ENCODE results near the gene CLDN20. TPM values are rescaled to one million over a fixed set of nuclear protein-coding genes. Genes with fewer than 3 reads are reported as not detected.

CLDN20 gene
- polyA plus RNA-seq, 1 experiment = not detected

DNA sequence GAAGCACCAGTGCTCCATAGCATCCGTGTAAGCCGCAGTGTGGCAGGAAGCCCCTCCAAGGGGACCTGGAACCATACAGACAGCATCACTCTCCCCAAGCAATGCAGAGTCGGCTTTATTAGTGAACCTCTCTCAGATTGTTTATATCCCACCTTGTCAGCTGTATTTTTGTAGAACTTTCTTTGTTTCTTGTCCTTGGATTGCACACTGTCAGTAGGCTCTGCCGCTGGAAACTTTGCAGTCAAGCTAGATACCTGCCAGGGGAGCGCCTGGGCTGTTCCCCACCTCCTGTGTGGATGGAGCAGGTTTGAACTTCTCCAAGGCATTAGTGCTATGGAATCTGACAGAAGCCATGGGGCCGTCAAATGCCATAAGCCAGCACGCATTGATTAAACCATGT lies 18.6 kb upstream of the CLDN20 start:
- H3K27me3 ChIP-seq (ENCODE audit: control insufficient read depth, insufficient read depth, low read length) = no peaks in the 10 kb centered on the region
- no peak overlapping the region for H3K4me3 ChIP-seq (ENCODE audit: low read depth, low read length)
- TF ChIP-seq CTCF (IDR thresholded peaks at IDR 0.05; ENCODE audit: insufficient read depth, low read depth, low read length) = no peak
- CTCF ChIA-PET = interaction anchor here (0.8 to 2.2 kb wide), 5 partner anchors 8 to 570 kb away, joined by 3 to 6 read pairs (median 3); no protein-coding TSS in a partner anchor
- POLR2A ChIA-PET = interaction anchor here (1.0 kb wide), 1 partner anchor 56 kb away, joined by 4 read pairs; no protein-coding TSS in a partner anchor
- DNase-seq (ENCODE audit: low read depth) = no peak
- no peaks in the 10 kb centered on the region for H3K36me3 ChIP-seq (ENCODE audit: control insufficient read depth, insufficient read depth, low read length)

DNA sequence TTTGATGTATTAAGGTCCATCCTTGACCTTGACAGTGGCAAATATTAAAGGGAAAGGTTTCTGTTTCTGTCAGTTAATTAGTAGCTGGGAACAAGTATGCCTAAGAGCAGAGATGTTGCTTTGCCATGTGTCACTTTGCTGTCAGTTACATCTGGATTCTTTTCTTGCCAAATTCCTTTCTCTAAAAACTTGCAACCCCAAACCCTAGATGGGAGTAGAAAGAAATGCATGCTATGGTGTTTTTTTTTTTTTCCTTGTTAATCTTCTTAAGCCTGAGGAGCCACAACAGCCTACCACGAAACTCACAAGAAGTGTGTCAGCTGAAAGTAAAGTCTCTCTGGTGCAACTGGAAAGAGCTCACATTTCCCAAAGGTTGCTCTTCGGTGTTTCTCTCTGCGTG lies 18.0 kb upstream of the CLDN20 start:
- CTCF ChIA-PET = interaction anchor here (0.8 to 3.5 kb wide), 8 partner anchors 9 to 570 kb away, joined by 3 to 79 read pairs (median 4); no protein-coding TSS in a partner anchor
- no peak for DNase-seq (ENCODE audit: low read depth)

GRCh38 chr6:155246825-155247224 lies 17.0 kb upstream of the CLDN20 start:
- H3K36me3 ChIP-seq (ENCODE audit: control insufficient read depth, insufficient read depth, low read length) = peaks cover 2% of the 10 kb centered on the region
- TF ChIP-seq CTCF (IDR thresholded peaks at IDR 0.05; ENCODE audit: insufficient read depth, low read depth, low read length) = no peak
- H3K27me3 ChIP-seq (ENCODE audit: control insufficient read depth, insufficient read depth, low read length) = no peaks in the 10 kb centered on the region
- no peak overlapping the region for H3K4me3 ChIP-seq (ENCODE audit: low read depth, low read length)
- DNase-seq (ENCODE audit: low read depth) = no peak
- POLR2A ChIA-PET = no interaction called here
- CTCF ChIA-PET = interaction anchor here (1.0 to 3.5 kb wide), 7 partner anchors 8 to 571 kb away, joined by 3 to 79 read pairs (median 6); no protein-coding TSS in a partner anchor

More for the DNA sequence above, 18.0 kb upstream of the CLDN20 start:
- TF ChIP-seq CTCF (IDR thresholded peaks at IDR 0.05; ENCODE audit: insufficient read depth, low read depth, low read length) = no peak
- POLR2A ChIA-PET = interaction anchor here (0.6 to 1.0 kb wide), 2 partner anchors 12 to 57 kb away, joined by 3 to 4 read pairs; no protein-coding TSS in a partner anchor
- H3K27me3 ChIP-seq (ENCODE audit: control insufficient read depth, insufficient read depth, low read length) = no peaks in the 10 kb centered on the region
- peaks cover under 1% of the 10 kb centered on the region for H3K36me3 ChIP-seq (ENCODE audit: control insufficient read depth, insufficient read depth, low read length)
- no peak overlapping the region for H3K4me3 ChIP-seq (ENCODE audit: low read depth, low read length)

DNA sequence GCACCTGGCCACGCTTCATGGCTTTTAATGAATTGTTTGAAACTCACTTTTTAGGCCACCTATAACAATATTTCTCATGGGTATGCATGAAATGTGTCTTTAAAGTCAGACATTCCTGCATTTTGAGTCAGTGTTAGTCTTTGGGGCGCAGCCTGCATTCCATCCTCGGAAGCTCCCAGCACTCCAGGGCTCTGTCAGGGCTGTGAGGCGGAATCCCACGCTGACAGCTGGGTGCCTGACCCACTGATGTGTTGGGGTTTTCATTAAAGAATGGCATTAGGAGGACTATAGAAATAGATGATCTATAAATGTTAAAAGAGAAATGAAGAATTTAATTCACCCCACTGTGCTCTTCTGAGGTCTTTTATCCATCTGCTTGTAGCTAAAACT lies 16.2 kb upstream of the CLDN20 start:
- H3K4me3 ChIP-seq (ENCODE audit: low read depth, low read length) = no peak overlapping the region
- TF ChIP-seq CTCF (IDR thresholded peaks at IDR 0.05; ENCODE audit: insufficient read depth, low read depth, low read length) = no peak
- peaks cover 2% of the 10 kb centered on the region for H3K36me3 ChIP-seq (ENCODE audit: control insufficient read depth, insufficient read depth, low read length)
- CTCF ChIA-PET = interaction anchor here (0.5 to 3.5 kb wide), 30 partner anchors 9 to 574 kb away, joined by 3 to 79 read pairs (median 5); no protein-coding TSS in a partner anchor
- no peak for DNase-seq (ENCODE audit: low read depth)
- POLR2A ChIA-PET = no interaction called here
- H3K27me3 ChIP-seq (ENCODE audit: control insufficient read depth, insufficient read depth, low read length) = no peaks in the 10 kb centered on the region

DNA sequence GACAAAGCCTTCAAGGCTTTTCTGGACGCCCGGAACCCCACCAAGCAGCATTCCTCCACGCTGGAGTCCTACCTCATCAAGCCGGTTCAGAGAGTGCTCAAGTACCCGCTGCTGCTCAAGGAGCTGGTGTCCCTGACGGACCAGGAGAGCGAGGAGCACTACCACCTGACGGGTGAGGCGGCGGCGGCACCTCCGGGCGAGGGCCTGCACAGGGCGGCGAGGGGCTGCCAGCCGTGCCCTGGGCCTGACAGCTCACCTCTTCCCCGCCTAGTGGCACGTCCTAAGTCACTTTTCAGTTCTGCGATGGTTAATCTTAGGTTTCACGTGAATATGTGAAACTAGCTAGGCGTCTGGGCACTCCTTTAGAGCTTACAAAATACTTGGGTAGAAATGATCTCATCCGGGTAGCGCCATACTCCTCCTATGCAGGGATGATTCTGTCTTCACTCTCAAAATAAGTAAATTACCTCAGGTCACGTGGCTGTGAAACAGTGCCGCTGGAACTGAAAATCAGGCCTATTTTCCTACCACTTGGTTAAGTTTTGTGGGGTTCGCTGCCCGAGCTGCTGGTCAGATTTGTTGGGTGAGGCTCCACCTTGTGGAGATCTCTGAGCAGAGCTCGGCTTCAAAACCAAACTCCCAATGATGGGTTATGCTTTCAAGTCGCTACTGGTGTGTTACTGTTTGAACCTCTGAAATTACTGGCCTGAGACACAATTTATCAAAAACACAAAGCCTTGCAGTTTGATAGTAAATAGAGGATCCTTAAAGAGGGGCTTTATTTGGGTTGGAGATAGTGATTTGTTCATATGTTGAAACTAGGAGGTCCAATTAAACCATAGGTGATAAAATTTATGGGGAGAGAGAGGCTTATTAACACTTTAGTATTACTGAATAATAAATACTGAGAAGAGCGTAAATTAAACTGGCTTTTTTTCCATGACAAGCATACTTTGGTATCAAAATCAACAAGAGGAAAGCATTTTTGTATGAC lies 15.5 kb upstream of the CLDN20 start:
- CTCF ChIA-PET = interaction anchor here (0.5 to 3.5 kb wide), 33 partner anchors 8 to 575 kb away, joined by 3 to 79 read pairs (median 5); no protein-coding TSS in a partner anchor
- POLR2A ChIA-PET = interaction anchor here (0.6 kb wide), 1 partner anchor 48 kb away, joined by 8 read pairs; no protein-coding TSS in a partner anchor
- no peak for DNase-seq (ENCODE audit: low read depth)
- no peak overlapping the region for H3K4me3 ChIP-seq (ENCODE audit: low read depth, low read length)
- peak; percentile 85 for TF ChIP-seq CTCF (IDR thresholded peaks at IDR 0.05; ENCODE audit: insufficient read depth, low read depth, low read length)
- peaks cover 3% of the 10 kb centered on the region for H3K36me3 ChIP-seq (ENCODE audit: control insufficient read depth, insufficient read depth, low read length)
- no peaks in the 10 kb centered on the region for H3K27me3 ChIP-seq (ENCODE audit: control insufficient read depth, insufficient read depth, low read length)

Measured in BJ (cell line).